GM23338 (cell line): Measurements from ENCODE around the gene STK32C. TPM values are rescaled to one million over a fixed set of nuclear protein-coding genes. Genes with fewer than 3 reads are reported as not detected.

Experiments used
- ATAC-seq: fragments of 200-7000 bp; cut with Tn5 transposase; 3 replicates; pipeline ENCODE4 v1.9.1; 2020
- DNase-seq: peaks from one replicate; pipeline ENCODE4 v3.0.0-alpha.2; 2015; ENCODE audit warnings: low spot score
- H2AFZ ChIP-seq: fragments of 200-600 bp; sonication (generic); 2 replicates; pipeline ENCODE4 v1.8.0; 2016; ENCODE audit warnings: antibody characterized with exemption, mild to moderate bottlenecking, moderate library complexity
- H3F3A ChIP-seq: fragments of 200-600 bp; sonication (generic); replicated peaks from 2 replicates; pipeline ENCODE4 v1.8.0; 2017; ENCODE audit warnings: antibody characterized with exemption, mixed run types, low read depth
- H3K27ac ChIP-seq: fragments of 200-600 bp; sonication (generic); 2 replicates; pipeline ENCODE4 v1.6.1; 2016; ENCODE audit warnings: low read depth
- H3K27me3 ChIP-seq: fragments of 200-600 bp; sonication (generic); 2 replicates; pipeline ENCODE4 v1.8.0; 2016; ENCODE audit warnings: mild to moderate bottlenecking, mixed run types, moderate library complexity; ENCODE audit not compliant: insufficient read depth
- H3K36me3 ChIP-seq: fragments of 200-600 bp; sonication (generic); 2 replicates; pipeline ENCODE4 v1.8.0; 2016; ENCODE audit warnings: mild to moderate bottlenecking; ENCODE audit not compliant: insufficient read depth
- H3K4me1 ChIP-seq: fragments of 200-600 bp; sonication (generic); 2 replicates; pipeline ENCODE4 v1.8.0; 2016; ENCODE audit warnings: mild to moderate bottlenecking, moderate library complexity; ENCODE audit not compliant: insufficient read depth
- H3K4me2 ChIP-seq: fragments of 200-600 bp; sonication (generic); 2 replicates; pipeline ENCODE4 v1.7.1; 2017; ENCODE audit warnings: mixed run types
- H3K4me3 ChIP-seq: fragments of 200-600 bp; sonication (generic); 2 replicates; pipeline ENCODE4 v1.6.1; 2016; ENCODE audit warnings: mixed run types
- H3K79me2 ChIP-seq: fragments of 200-600 bp; sonication (generic); replicated peaks from 2 replicates; pipeline ENCODE4 v1.8.0; 2017; ENCODE audit warnings: mild to moderate bottlenecking; ENCODE audit not compliant: insufficient read depth
- H3K9me2 ChIP-seq: fragments of 200-600 bp; sonication (generic); 2 replicates; pipeline ENCODE4 v1.8.0; 2017; ENCODE audit not compliant: insufficient read depth
- H4K20me1 ChIP-seq: fragments of 200-600 bp; sonication (generic); replicated peaks from 2 replicates; pipeline ENCODE4 v1.8.0; 2017; ENCODE audit warnings: mild to moderate bottlenecking; ENCODE audit not compliant: insufficient read depth
- H3K27ac Mint-ChIP-seq: 2 replicates; pipeline ENCODE4 v1.8.0; 2020; ENCODE audit warnings: inconsistent platforms, mild to moderate bottlenecking, moderate library complexity, mixed read lengths
- H3K27me3 Mint-ChIP-seq: 3 replicates; pipeline ENCODE4 v1.8.0; 2022; ENCODE audit warnings: low read depth, mild to moderate bottlenecking, moderate library complexity, mixed read lengths, inconsistent platforms; ENCODE audit not compliant: insufficient read depth, poor library complexity
- H3K36me3 Mint-ChIP-seq: 3 replicates; pipeline ENCODE4 v1.8.0; 2021; ENCODE audit warnings: low read depth, mild to moderate bottlenecking, inconsistent platforms, moderate library complexity, mixed read lengths
- H3K4me1 Mint-ChIP-seq: 3 replicates; pipeline ENCODE4 v1.8.0; 2020; ENCODE audit warnings: mild to moderate bottlenecking, inconsistent platforms, mixed read lengths
- H3K4me3 Mint-ChIP-seq: 3 replicates; pipeline ENCODE4 v1.8.0; 2021; ENCODE audit warnings: moderate library complexity, mild to moderate bottlenecking, inconsistent platforms, mixed read lengths
- H3K9me3 Mint-ChIP-seq: 3 replicates; pipeline ENCODE4 v1.8.0; 2020; ENCODE audit warnings: moderate library complexity, mild to moderate bottlenecking, inconsistent platforms, mixed read lengths
- CREB1 ChIP-seq: fragments of 250-450 bp; sonication (Bioruptor Pico); IDR thresholded peaks from 2 replicates; pipeline ENCODE4 v1.5.0; 2020; ENCODE audit warnings: low read depth, mild to moderate bottlenecking, moderate library complexity
- EZH2phosphoT487 ChIP-seq: fragments of 200-600 bp; sonication (generic); IDR thresholded peaks from one replicate; pipeline ENCODE4 v1.8.1; 2018; ENCODE audit warnings: antibody characterized with exemption; ENCODE audit not compliant: unreplicated experiment
- JUNB ChIP-seq: IDR thresholded peaks from one replicate; pipeline ENCODE4 v1.6.1; 2016; ENCODE audit warnings: antibody characterized with exemption; ENCODE audit not compliant: unreplicated experiment
- NANOG ChIP-seq: IDR thresholded peaks from 2 replicates; pipeline ENCODE4 v1.6.1; 2016; ENCODE audit warnings: antibody characterized with exemption, borderline replicate concordance
- POLR2AphosphoS5 ChIP-seq: IDR thresholded peaks from 2 replicates; pipeline ENCODE4 v1.6.1; 2016; ENCODE audit warnings: antibody characterized with exemption, low read depth
- STAT1 ChIP-seq: IDR thresholded peaks from one replicate; pipeline ENCODE4 v1.6.1; 2016; ENCODE audit warnings: antibody characterized with exemption; ENCODE audit not compliant: unreplicated experiment
- ZNF114 ChIP-seq: fragments of 250-450 bp; sonication (Bioruptor Pico); IDR thresholded peaks from 2 replicates; pipeline ENCODE4 v1.5.0; 2020; ENCODE audit warnings: mild to moderate bottlenecking, moderate library complexity
- ZNF331 ChIP-seq: fragments of 250-450 bp; sonication (Bioruptor Pico); IDR thresholded peaks from 2 replicates; pipeline ENCODE4 v1.5.0; 2020; ENCODE audit warnings: low read depth, mild to moderate bottlenecking, moderate library complexity
- polyA plus RNA-seq: library from polyadenylated mRNA; unstranded; fragments of >200 nt; fragmentation: Nextera tagmentation; extraction: Ambion mirVana; gene quantifications from 2 replicates; pipeline ENCODE4 v1.2.1, GENCODE V29; 2016
- total RNA-seq: library from RNA; depleted of rRNA; stranded (reverse); fragments of >200 nt; shearing (Covaris generic); gene quantifications from 2 replicates; pipeline ENCODE4 v1.2.3, GENCODE V29; 2014
- TF ChIP-seq, protein P1 (sequence below): IDR thresholded peaks from one replicate; pipeline ENCODE4 v1.6.1; 2018; ENCODE audit warnings: antibody characterized with exemption; ENCODE audit not compliant: unreplicated experiment
- TF ChIP-seq, protein P2 (sequence below): fragments of 250-450 bp; sonication (Bioruptor Pico); IDR thresholded peaks from 2 replicates; pipeline ENCODE4 v1.5.0; 2020; ENCODE audit warnings: mild to moderate bottlenecking, moderate library complexity
- TF ChIP-seq, protein P3 (sequence below): IDR thresholded peaks from 2 replicates; pipeline ENCODE4 v1.6.1; 2016; ENCODE audit warnings: antibody characterized with exemption

STK32C gene
- total and polyA plus RNA-seq, 2 experiments from 2014 or later: 10.2 to 20.5 TPM

DNA sequence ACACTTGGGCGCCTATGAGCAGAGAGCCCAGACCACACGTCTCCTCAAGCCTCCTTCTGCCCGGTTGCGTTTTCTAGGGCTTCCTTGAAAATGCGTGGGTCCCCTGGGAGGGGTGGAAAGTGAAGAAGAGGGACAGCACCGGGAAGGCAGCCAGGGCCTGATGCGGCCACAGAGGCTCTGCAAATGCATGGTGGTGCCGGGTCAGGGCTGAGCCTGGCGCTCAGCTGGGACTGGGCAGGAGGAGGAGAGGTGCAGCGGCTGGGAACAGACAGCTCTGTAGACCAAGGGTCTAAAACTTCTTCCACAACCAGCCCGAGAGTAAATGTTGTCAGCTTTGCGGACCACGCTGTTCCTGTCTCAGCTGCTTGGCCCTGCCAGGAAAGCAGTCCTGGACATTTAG is 119.4 kb downstream of the STK32C start:
- Histone ChIP-seq H3K9me2 (no peaks in the 10 kb centered on the region), H3K4me2 (peak overlapping the region; percentile 90; the same call in 1 of the 2 replicates), H3F3A (no peaks in the 10 kb centered on the region), H3K79me2 (no peaks in the 10 kb centered on the region), H3K4me3 (peak overlapping the region; percentile 79), H2AFZ (no peak overlapping the region), H3K27me3 (peaks cover 43% of the 10 kb centered on the region), H3K4me1 (no peaks in the 10 kb centered on the region), H3K27ac (no peak overlapping the region), H4K20me1 (no peaks in the 10 kb centered on the region), H3K36me3 (no peaks in the 10 kb centered on the region)
- Mint-ChIP-seq H3K27me3 (peaks cover 39% of the 10 kb centered on the region), H3K36me3 (peaks cover 9% of the 10 kb centered on the region), H3K4me3 (peak overlapping the region; percentile 70), H3K27ac (no peak overlapping the region), H3K9me3 (no peaks in the 10 kb centered on the region; the same call in 2 of the 3 replicates), H3K4me1 (peaks cover 5% of the 10 kb centered on the region; the same call in 2 of the 3 replicates)
- TF ChIP-seq, protein P1, sequence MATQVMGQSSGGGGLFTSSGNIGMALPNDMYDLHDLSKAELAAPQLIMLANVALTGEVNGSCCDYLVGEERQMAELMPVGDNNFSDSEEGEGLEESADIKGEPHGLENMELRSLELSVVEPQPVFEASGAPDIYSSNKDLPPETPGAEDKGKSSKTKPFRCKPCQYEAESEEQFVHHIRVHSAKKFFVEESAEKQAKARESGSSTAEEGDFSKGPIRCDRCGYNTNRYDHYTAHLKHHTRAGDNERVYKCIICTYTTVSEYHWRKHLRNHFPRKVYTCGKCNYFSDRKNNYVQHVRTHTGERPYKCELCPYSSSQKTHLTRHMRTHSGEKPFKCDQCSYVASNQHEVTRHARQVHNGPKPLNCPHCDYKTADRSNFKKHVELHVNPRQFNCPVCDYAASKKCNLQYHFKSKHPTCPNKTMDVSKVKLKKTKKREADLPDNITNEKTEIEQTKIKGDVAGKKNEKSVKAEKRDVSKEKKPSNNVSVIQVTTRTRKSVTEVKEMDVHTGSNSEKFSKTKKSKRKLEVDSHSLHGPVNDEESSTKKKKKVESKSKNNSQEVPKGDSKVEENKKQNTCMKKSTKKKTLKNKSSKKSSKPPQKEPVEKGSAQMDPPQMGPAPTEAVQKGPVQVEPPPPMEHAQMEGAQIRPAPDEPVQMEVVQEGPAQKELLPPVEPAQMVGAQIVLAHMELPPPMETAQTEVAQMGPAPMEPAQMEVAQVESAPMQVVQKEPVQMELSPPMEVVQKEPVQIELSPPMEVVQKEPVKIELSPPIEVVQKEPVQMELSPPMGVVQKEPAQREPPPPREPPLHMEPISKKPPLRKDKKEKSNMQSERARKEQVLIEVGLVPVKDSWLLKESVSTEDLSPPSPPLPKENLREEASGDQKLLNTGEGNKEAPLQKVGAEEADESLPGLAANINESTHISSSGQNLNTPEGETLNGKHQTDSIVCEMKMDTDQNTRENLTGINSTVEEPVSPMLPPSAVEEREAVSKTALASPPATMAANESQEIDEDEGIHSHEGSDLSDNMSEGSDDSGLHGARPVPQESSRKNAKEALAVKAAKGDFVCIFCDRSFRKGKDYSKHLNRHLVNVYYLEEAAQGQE: no peak
- DNase-seq (peak; percentile 18), ATAC-seq (no peak; the same call in 2 of the 3 replicates)

DNA sequence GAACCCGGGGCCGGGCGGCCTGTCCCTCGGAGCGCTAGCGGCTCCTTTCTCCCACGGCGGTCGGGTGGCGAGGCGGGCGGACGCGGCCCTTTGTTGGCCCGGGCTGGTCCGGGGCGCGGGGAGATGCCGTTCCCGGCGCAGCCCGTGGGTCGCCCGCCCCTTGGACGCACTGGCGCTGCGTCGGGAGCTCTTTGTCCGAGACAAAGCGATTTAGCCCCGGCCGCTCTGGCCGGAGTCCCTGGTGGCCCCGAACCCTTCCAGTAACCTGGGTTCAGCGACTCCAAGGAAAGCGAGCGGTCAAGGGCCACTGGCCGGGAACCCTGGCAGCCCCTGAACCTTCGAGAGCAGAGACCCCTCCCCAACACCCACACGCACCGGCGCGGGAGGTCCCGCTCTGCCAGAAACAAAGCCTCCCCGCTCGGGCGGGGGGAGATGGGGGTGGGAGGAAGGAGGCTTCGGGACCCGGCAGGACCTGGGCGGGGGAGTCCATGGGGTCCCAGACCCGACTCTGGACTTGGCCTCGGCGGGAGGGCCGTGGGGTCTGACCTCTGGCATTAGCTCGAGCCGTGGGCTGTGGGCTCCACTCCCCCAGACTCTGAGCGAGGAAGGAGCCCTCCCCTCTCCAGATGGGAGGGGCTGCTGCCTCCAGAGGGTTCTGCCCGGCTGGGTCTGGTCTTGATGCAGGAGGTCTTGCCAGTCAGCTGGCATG is 120.2 kb downstream of the STK32C start:
- peak; percentile 44 for ATAC-seq
- Histone ChIP-seq H2AFZ (peak overlapping the region; percentile 38; the same call in 1 of the 2 replicates), H3K27me3 (peaks cover 43% of the 10 kb centered on the region)
- TF ChIP-seq JUNB (no peak), ZNF331 (CRISPR knock-in tag) (no peak), ZNF114 (no peak), EZH2phosphoT487 (no peak), POLR2AphosphoS5 (no peak), STAT1 (no peak), CREB1 (CRISPR knock-in tag) (no peak), NANOG (no peak)
- TF ChIP-seq, protein P2, sequence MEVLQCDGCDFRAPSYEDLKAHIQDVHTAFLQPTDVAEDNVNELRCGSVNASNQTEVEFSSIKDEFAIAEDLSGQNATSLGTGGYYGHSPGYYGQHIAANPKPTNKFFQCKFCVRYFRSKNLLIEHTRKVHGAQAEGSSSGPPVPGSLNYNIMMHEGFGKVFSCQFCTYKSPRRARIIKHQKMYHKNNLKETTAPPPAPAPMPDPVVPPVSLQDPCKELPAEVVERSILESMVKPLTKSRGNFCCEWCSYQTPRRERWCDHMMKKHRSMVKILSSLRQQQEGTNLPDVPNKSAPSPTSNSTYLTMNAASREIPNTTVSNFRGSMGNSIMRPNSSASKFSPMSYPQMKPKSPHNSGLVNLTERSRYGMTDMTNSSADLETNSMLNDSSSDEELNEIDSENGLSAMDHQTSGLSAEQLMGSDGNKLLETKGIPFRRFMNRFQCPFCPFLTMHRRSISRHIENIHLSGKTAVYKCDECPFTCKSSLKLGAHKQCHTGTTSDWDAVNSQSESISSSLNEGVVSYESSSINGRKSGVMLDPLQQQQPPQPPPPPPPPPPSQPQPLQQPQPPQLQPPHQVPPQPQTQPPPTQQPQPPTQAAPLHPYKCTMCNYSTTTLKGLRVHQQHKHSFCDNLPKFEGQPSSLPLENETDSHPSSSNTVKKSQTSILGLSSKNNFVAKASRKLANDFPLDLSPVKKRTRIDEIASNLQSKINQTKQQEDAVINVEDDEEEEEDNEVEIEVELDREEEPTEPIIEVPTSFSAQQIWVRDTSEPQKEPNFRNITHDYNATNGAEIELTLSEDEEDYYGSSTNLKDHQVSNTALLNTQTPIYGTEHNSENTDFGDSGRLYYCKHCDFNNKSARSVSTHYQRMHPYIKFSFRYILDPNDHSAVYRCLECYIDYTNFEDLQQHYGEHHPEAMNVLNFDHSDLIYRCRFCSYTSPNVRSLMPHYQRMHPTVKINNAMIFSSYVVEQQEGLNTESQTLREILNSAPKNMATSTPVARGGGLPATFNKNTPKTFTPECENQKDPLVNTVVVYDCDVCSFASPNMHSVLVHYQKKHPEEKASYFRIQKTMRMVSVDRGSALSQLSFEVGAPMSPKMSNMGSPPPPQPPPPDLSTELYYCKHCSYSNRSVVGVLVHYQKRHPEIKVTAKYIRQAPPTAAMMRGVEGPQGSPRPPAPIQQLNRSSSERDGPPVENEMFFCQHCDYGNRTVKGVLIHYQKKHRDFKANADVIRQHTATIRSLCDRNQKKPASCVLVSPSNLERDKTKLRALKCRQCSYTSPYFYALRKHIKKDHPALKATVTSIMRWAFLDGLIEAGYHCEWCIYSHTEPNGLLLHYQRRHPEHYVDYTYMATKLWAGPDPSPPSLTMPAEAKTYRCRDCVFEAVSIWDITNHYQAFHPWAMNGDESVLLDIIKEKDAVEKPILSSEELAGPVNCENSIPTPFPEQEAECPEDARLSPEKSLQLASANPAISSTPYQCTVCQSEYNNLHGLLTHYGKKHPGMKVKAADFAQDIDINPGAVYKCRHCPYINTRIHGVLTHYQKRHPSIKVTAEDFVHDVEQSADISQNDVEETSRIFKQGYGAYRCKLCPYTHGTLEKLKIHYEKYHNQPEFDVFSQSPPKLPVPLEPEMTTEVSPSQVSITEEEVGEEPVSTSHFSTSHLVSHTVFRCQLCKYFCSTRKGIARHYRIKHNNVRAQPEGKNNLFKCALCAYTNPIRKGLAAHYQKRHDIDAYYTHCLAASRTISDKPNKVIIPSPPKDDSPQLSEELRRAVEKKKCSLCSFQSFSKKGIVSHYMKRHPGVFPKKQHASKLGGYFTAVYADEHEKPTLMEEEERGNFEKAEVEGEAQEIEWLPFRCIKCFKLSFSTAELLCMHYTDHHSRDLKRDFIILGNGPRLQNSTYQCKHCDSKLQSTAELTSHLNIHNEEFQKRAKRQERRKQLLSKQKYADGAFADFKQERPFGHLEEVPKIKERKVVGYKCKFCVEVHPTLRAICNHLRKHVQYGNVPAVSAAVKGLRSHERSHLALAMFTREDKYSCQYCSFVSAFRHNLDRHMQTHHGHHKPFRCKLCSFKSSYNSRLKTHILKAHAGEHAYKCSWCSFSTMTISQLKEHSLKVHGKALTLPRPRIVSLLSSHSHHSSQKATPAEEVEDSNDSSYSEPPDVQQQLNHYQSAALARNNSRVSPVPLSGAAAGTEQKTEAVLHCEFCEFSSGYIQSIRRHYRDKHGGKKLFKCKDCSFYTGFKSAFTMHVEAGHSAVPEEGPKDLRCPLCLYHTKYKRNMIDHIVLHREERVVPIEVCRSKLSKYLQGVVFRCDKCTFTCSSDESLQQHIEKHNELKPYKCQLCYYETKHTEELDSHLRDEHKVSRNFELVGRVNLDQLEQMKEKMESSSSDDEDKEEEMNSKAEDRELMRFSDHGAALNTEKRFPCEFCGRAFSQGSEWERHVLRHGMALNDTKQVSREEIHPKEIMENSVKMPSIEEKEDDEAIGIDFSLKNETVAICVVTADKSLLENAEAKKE (CRISPR knock-in tag): no peak
- TF ChIP-seq, protein P3, sequence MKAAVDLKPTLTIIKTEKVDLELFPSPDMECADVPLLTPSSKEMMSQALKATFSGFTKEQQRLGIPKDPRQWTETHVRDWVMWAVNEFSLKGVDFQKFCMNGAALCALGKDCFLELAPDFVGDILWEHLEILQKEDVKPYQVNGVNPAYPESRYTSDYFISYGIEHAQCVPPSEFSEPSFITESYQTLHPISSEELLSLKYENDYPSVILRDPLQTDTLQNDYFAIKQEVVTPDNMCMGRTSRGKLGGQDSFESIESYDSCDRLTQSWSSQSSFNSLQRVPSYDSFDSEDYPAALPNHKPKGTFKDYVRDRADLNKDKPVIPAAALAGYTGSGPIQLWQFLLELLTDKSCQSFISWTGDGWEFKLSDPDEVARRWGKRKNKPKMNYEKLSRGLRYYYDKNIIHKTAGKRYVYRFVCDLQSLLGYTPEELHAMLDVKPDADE: no peak

More for the DNA sequence above, 120.2 kb downstream of the STK32C start:
- H3K27ac ChIP-seq: no peak overlapping the region
- Mint-ChIP-seq H3K4me1 (peaks cover 5% of the 10 kb centered on the region; the same call in 2 of the 3 replicates), H3K36me3 (peaks cover 9% of the 10 kb centered on the region), H3K27me3 (peaks cover 39% of the 10 kb centered on the region), H3K4me3 (peak overlapping the region; percentile 70), H3K27ac (no peak overlapping the region), H3K9me3 (no peaks in the 10 kb centered on the region)
- no peaks in the 10 kb centered on the region for H3K79me2 ChIP-seq
- H3K4me2 ChIP-seq: peak overlapping the region; percentile 90
- H3K9me2 ChIP-seq: no peaks in the 10 kb centered on the region
- DNase-seq: peak; percentile 53
- H3K4me1 ChIP-seq: no peaks in the 10 kb centered on the region
- peak overlapping the region; percentile 79 for H3K4me3 ChIP-seq
- no peaks in the 10 kb centered on the region for H3F3A ChIP-seq
- no peaks in the 10 kb centered on the region for H3K36me3 ChIP-seq
- no peaks in the 10 kb centered on the region for H4K20me1 ChIP-seq
